Stimulated activated CD4-positive, alpha-beta T cell treated with anti-CD3 and anti-CD28 coated beads, TNF-alpha, amount 100 ng/mL, for 24 hours (primary cell): ENCODE data around the gene ZNF850.

Source experiments
- DNase-seq, 3 experiments: peaks; one replicate each; pipeline ENCODE4 v3.0.0-alpha.2; 2020; ENCODE audit warnings: low read depth in 3 of 3

Gene ZNF850

GRCh38 chr19:36688058-36688457 is 84.5 kb downstream of the ZNF850 start:
- no peak for DNase-seq

- DNase-seq = peak; percentile 98 to 99 (median 98)
Measured at GRCh38 chr19:36687214-36688056, 85.2 kb downstream of the ZNF850 start, which contains the start of gene ZNF567. Gene ZNF567 (plus strand): TSS chr19:36687612. CDS start chr19:36694868, 7,256 bp downstream.

DNA sequence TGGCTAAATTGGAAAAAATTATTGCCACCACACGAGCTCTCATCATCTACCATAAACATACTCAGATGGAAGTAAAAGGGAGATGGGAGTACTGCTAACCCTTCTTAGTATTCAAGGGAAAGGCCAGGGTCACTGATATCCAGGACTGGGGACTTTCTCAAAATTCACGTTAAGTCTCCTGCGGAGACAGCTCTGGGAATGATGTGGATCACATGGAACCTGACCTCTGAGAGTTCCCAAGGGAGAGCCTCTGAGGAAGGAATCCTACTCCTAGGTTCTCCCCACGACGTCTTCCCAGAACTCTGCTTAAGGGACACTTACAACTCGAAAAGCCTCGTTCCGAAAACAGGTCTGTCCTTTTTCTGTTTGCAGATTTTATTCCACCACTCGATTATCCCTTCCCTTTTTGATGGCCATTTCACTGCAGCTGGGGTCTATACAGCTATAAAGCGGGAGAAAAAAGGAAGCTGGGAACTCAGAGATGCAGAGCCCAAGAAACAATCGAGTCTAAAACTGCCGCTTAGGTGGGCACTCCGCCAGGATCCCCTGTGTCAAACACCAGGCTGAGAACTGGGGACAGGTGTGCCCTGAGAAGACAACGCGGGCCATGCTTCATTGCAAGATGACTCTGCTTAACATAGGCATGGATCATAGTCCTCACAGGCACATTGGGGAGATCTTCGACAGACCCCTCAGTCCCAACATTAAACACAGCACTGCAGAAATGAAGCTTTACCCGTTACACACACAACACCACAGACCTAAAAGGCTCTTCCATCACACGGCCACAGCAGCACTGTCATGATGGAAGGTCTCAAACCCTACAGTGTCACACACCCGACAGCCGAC is 86.0 kb downstream of the ZNF850 start:
- DNase-seq = no peak

- no peak for DNase-seq
Measured at GRCh38 chr19:36685835-36686234, 86.8 kb downstream of the ZNF850 start.

GRCh38 chr19:36679455-36679854 is 93.2 kb downstream of the ZNF850 start:
- no peak for DNase-seq

DNA sequence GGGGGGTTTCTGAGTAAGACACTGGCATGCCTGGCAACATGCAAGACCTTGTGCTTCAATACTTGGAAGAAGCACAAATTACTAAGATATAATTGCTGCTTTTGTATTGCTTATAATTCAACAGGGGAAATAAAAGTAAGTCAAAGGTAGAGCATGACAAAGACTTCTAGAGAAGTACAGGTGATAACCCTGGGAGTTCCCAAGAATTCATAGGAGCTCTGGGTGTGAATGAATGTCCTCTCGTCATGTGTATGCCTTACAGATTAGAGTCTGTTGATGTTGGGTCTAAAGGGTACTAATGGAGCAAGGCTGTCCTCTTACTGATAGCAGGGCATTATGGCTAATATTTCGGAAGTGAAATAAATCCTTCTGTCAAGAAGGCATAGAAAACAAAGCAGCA is 98.4 kb downstream of the ZNF850 start:
- no peak for DNase-seq

DNA sequence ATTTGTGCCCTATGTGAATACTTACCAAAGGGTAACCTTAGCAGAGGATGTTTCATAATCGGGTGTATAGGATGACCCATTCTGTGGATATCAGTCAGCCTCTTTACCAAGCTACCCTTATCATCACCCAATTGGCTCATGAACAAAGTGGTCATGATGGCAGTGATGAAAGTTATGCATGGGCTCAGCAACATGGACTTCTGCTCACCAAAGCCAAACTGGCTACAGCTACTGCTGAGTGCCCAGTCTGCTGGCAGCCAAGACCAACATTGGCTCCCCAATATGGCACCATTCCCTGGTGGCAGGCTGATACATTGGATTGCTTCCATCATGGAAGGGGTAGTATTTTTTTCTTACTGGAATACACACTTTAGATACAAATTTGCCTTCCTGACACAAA is 100.2 kb downstream of the ZNF850 start:
- no peak for DNase-seq

DNA sequence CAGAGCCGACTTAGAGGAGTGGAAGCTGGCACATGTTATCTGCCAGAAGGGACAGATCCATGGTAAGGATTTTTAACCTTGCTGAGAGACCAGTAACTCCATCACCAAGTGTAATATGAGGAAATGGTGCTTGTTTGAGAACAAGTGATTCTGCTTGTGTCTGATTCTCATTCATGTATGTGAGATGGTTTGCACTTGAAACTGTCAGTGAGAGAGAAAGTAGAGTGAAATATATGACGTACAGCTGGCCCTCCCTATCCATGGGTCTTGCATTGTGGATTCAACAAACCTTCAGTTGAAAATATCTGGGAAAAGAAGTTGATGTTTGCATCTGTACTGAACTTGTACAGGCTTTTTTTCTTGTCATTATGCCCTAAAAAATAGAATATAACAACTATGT is 104.0 kb downstream of the ZNF850 start:
- DNase-seq = no peak

- DNase-seq = no peak
Measured at GRCh38 chr19:36665832-36666231, 106.8 kb downstream of the ZNF850 start.
